CD14-positive monocyte (primary cell): Measurements from ENCODE around the gene LIX1L. TPM values are rescaled to one million over a fixed set of nuclear protein-coding genes. Genes with fewer than 3 reads are reported as not detected.

Experiments
- DNase-seq, 3 donors: peaks; one replicate each; pipeline ENCODE4 v3.0.0-alpha.2; 2011 to 2022
- H2AFZ ChIP-seq: 2 replicates; pipeline ENCODE4 v1.6.0; 2012; ENCODE audit warnings: mild to moderate bottlenecking, low read depth, low read length, inconsistent platforms; ENCODE audit not compliant: insufficient read depth, poor library complexity, severe bottlenecking
- H3K27ac ChIP-seq, 2 donors: 1 replicate in 1 of 2; 2 replicates in 1 of 2; pipeline ENCODE4 v1.5.1; 2012 to 2013; ENCODE audit warnings: low read length in 2 of 2, control low read depth in 1 of 2, inconsistent platforms in 1 of 2, low read depth in 1 of 2, mild to moderate bottlenecking in 1 of 2
- H3K27me3 ChIP-seq, 2 donors: one replicate each; pipeline versions ENCODE4 v1.6.0 to v1.6.1; 2011 to 2013; ENCODE audit warnings: low read length in 2 of 2; ENCODE audit not compliant: control insufficient read depth in 2 of 2, insufficient read depth in 2 of 2
- H3K36me3 ChIP-seq, 2 donors: replicated peaks in 1 of 2; 1 replicate in 1 of 2; 2 replicates in 1 of 2; pipeline versions ENCODE4 v1.5.1 to v1.6.1; 2012 to 2013; ENCODE audit warnings: low read length in 2 of 2, control low read depth in 1 of 2, inconsistent platforms in 1 of 2, mild to moderate bottlenecking in 1 of 2; ENCODE audit not compliant: insufficient read depth in 2 of 2, control insufficient read depth in 1 of 2
- H3K4me1 ChIP-seq, 2 donors: 1 replicate in 1 of 2; 2 replicates in 1 of 2; pipeline versions ENCODE4 v1.5.1 to v1.6.1; 2012 to 2013; ENCODE audit warnings: low read length in 2 of 2, control low read depth in 1 of 2, inconsistent platforms in 1 of 2, mild to moderate bottlenecking in 1 of 2, moderate library complexity in 1 of 2; ENCODE audit not compliant: insufficient read depth in 2 of 2, control insufficient read depth in 1 of 2
- H3K4me2 ChIP-seq: replicated peaks from 2 replicates; pipeline ENCODE3; 2012; ENCODE audit warnings: low read length, moderate library complexity, mild to moderate bottlenecking; ENCODE audit not compliant: poor library complexity, severe bottlenecking; ENCODE audit errors: extremely low read depth
- H3K4me3 ChIP-seq, 3 experiments: fragments of 200-600 bp in 1 of 3; sonication (generic) in 1 of 3; replicated peaks in 1 of 3; 1 replicate in 2 of 3; 2 replicates in 1 of 3; pipeline ENCODE4 v1.5.1; 2011 to 2013; ENCODE audit warnings: low read length in 3 of 3, mild to moderate bottlenecking in 3 of 3, control low read depth in 2 of 3, low read depth in 2 of 3, inconsistent platforms in 1 of 3, moderate library complexity in 1 of 3
- H3K79me2 ChIP-seq: 2 replicates; pipeline ENCODE4 v1.6.0; 2012; ENCODE audit warnings: mild to moderate bottlenecking, control low read depth, inconsistent platforms, low read length, moderate library complexity; ENCODE audit not compliant: insufficient read depth
- H3K9ac ChIP-seq: 2 replicates; pipeline ENCODE4 v1.6.0; 2017; ENCODE audit warnings: low read length, mild to moderate bottlenecking; ENCODE audit not compliant: insufficient read depth, poor library complexity, severe bottlenecking
- H3K9me3 ChIP-seq, 2 donors: replicated peaks in 1 of 2; 1 replicate in 1 of 2; 2 replicates in 1 of 2; pipeline versions ENCODE4 v1.5.1 to v1.6.1; 2012 to 2013; ENCODE audit warnings: low read length in 2 of 2, control low read depth in 1 of 2; ENCODE audit not compliant: control insufficient read depth in 1 of 2, insufficient read depth in 1 of 2
- H4K20me1 ChIP-seq: 2 replicates; pipeline ENCODE4 v1.6.0; 2012; ENCODE audit warnings: mild to moderate bottlenecking, low read length, control low read depth, moderate library complexity; ENCODE audit not compliant: insufficient read depth
- H3K27ac Mint-ChIP-seq, 7 donors: one replicate each; pipeline ENCODE4 v1.8.0; 2020; ENCODE audit warnings: mild to moderate bottlenecking in 7 of 7, mixed read lengths in 7 of 7, moderate library complexity in 6 of 7, inconsistent platforms in 2 of 7
- H3K27me3 Mint-ChIP-seq, 3 donors: one replicate each; pipeline ENCODE4 v1.8.0; 2021 to 2022; ENCODE audit warnings: low read depth in 3 of 3, mild to moderate bottlenecking in 3 of 3, mixed read lengths in 3 of 3, moderate library complexity in 3 of 3, inconsistent platforms in 1 of 3
- H3K36me3 Mint-ChIP-seq, 2 donors: one replicate each; pipeline ENCODE4 v1.8.0; 2020; ENCODE audit warnings: mixed read lengths in 2 of 2, inconsistent platforms in 1 of 2, mild to moderate bottlenecking in 1 of 2
- H3K4me1 Mint-ChIP-seq: one replicate; pipeline ENCODE4 v1.8.0; 2020; ENCODE audit warnings: mild to moderate bottlenecking, mixed read lengths
- H3K4me3 Mint-ChIP-seq, 2 donors: one replicate each; pipeline ENCODE4 v1.8.0; 2020; ENCODE audit warnings: mild to moderate bottlenecking in 2 of 2, mixed read lengths in 2 of 2, moderate library complexity in 1 of 2
- H3K9me3 Mint-ChIP-seq, 7 donors: one replicate each; pipeline ENCODE4 v1.8.0; 2020 to 2022; ENCODE audit warnings: mixed read lengths in 7 of 7, mild to moderate bottlenecking in 6 of 7, moderate library complexity in 6 of 7, inconsistent platforms in 2 of 7
- WGBS: methylation state at CpG from one replicate; pipeline ENCODE4 v1.1.5; 2013; ENCODE audit warnings: missing lambda C conversion rate; ENCODE audit not compliant: insufficient coverage; 5-methylcytosine and 5-hydroxymethylcytosine counted together
- intact Hi-C, 2 donors: fragments of 100-400 bp; cut with micrococcal nuclease; formaldehyde crosslinking; loops; one replicate each; pipeline versions ENCODE4 v1.15.0 to v1.15.1; 2023
- polyA plus RNA-seq, 3 donors: library from polyadenylated mRNA; depleted of rRNA in 1 of 3; unstranded in 2 of 3; stranded (reverse) in 1 of 3; fragments of 300-500 nt in 2 of 3; fragments of >200 nt in 1 of 3; fragmentation: Illumina TruSeq in 2 of 3; gene quantifications; 1 replicate in 2 of 3; 2 replicates in 1 of 3; pipeline ENCODE4 v1.2.3, GENCODE V29; 2012 to 2021
- TF ChIP-seq, protein P1 (sequence below): fragments of 200-600 bp; IDR thresholded peaks from one replicate; pipeline ENCODE4 v1.8.0; 2022; ENCODE audit warnings: antibody characterized with exemption, mild to moderate bottlenecking

The LIX1L gene
- polyA plus RNA-seq, 3 donors: 6.3 to 13.6 (median 8.5) TPM

DNA sequence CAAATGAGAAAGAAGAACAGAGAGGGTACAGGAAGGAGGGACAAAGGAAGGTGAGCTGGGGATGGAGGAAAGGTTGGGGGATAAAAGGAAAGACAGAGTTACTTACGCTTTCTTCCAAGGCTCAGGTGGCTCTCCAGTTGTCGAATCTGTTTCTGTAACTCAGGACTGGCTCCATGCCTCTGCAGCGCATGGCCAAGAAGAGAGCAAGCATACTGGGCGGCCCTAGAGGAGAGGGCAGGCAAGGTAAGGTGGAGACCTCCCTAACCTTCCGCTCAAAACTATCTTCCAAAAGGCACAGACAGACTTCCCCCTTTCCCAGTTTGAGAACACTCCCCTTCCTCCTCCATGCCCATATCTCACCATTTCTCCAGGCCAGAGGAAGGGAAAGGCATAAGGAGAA is 40.2 kb downstream of the LIX1L start:
- Histone ChIP-seq H3K79me2 (peaks cover 13% of the 10 kb centered on the region), H2AFZ (peak overlapping the region; percentile 91), H3K36me3 (peaks cover 18 to 42% of the 10 kb centered on the region in 2 donors), H3K9me3 (no peaks in the 10 kb centered on the region), H4K20me1 (no peaks in the 10 kb centered on the region), H3K27me3 (no peaks in the 10 kb centered on the region), H3K4me2 (peak overlapping the region; percentile 88), H3K9ac (peak overlapping the region; percentile 84), H3K27ac (peak overlapping the region in 1 of 2 donors; percentile 82), H3K4me1 (peaks cover 22 to 32% of the 10 kb centered on the region in 2 donors), H3K4me3 (peak overlapping the region; percentile 70 to 98 (median 88))
- peak overlapping the region; percentile 89 to 97 (median 96) for H3K27ac Mint-ChIP-seq
- WGBS: 100% methylated on average over 2 of the region's 5 CpGs
- H3K4me1 Mint-ChIP-seq: peaks cover 36% of the 10 kb centered on the region
- H3K4me3 Mint-ChIP-seq: peak overlapping the region; percentile 88 to 93
- no peaks in the 10 kb centered on the region for H3K9me3 Mint-ChIP-seq
- H3K36me3 Mint-ChIP-seq: peaks cover 32 to 46% of the 10 kb centered on the region in 2 donors
- TF ChIP-seq, protein P1, sequence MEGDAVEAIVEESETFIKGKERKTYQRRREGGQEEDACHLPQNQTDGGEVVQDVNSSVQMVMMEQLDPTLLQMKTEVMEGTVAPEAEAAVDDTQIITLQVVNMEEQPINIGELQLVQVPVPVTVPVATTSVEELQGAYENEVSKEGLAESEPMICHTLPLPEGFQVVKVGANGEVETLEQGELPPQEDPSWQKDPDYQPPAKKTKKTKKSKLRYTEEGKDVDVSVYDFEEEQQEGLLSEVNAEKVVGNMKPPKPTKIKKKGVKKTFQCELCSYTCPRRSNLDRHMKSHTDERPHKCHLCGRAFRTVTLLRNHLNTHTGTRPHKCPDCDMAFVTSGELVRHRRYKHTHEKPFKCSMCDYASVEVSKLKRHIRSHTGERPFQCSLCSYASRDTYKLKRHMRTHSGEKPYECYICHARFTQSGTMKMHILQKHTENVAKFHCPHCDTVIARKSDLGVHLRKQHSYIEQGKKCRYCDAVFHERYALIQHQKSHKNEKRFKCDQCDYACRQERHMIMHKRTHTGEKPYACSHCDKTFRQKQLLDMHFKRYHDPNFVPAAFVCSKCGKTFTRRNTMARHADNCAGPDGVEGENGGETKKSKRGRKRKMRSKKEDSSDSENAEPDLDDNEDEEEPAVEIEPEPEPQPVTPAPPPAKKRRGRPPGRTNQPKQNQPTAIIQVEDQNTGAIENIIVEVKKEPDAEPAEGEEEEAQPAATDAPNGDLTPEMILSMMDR: no peak
- peaks cover 0 to 3% (median 3%) of the 10 kb centered on the region in 3 donors for H3K27me3 Mint-ChIP-seq
- intact Hi-C loops: loop anchor here (5.0 kb wide), 3 partner anchors 45 to 60 kb away; partner anchors contain the start of genes ANKRD34A (in 1 of the 2), PIAS3 (in 1 of the 2) and POLR3GL (in 1 of the 2)
- DNase-seq: no peak

DNA sequence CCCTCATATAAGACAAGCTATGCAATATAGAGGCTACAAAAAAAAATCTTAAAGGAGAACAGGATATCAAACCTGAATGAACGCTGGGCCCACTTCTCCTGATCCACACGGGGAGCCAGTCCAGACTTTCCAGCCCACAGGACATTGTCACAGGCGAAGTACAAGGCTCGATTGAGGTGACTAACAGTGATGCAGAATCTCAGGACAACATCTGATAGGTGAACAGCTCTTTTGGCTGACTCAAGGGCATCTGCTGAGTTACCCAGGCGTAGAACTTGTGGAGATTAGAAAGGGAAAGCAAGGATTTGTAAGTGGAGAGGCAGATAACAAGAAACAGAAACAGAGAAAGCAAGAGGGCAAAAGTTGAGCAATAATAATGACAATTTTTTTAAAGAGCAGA is 41.1 kb downstream of the LIX1L start:
- H3K36me3 Mint-ChIP-seq: peaks cover 40 to 54% of the 10 kb centered on the region in 2 donors
- Histone ChIP-seq H4K20me1 (no peaks in the 10 kb centered on the region), H3K79me2 (peaks cover 13% of the 10 kb centered on the region), H3K4me3 (no peak overlapping the region), H2AFZ (no peak overlapping the region), H3K4me2 (no peak overlapping the region), H3K9ac (no peak overlapping the region), H3K9me3 (no peaks in the 10 kb centered on the region), H3K27me3 (no peaks in the 10 kb centered on the region), H3K27ac (no peak overlapping the region), H3K4me1 (peaks cover 20 to 27% of the 10 kb centered on the region in 2 donors), H3K36me3 (peaks cover 26 to 51% of the 10 kb centered on the region in 2 donors)
- H3K27me3 Mint-ChIP-seq: peaks cover 0 to 3% (median 2%) of the 10 kb centered on the region in 3 donors
- intact Hi-C loops: loop anchor here (5.0 kb wide), 3 partner anchors 46 to 61 kb away; partner anchors contain the start of genes ANKRD34A (in 1 of the 2), PIAS3 (in 1 of the 2) and POLR3GL (in 1 of the 2)
- 94% methylated on average over 5 of the region's 5 CpGs for WGBS
- H3K9me3 Mint-ChIP-seq: no peaks in the 10 kb centered on the region
- peak overlapping the region in 3 of 7 donors; percentile 59 to 81 (median 62) for H3K27ac Mint-ChIP-seq
- DNase-seq: no peak
- TF ChIP-seq, protein P1: no peak
- no peak overlapping the region for H3K4me3 Mint-ChIP-seq
- peaks cover 37% of the 10 kb centered on the region for H3K4me1 Mint-ChIP-seq
